HEK293 (cell line): ENCODE measurements around the gene TMPRSS11A.

ENCODE experiments used
- CTCF ChIA-PET: fragments of 350-600 bp; formaldehyde crosslinking; extraction: SDS; loops from one replicate; lab custom pipeline; 2021; ENCODE audit warnings: antibody characterized with exemption; lab: Yijun Ruan, JAX
- POLR2A ChIA-PET: fragments of 300-600 bp; formaldehyde crosslinking; extraction: SDS; loops from one replicate; lab custom pipeline; 2020; ENCODE audit warnings: antibody characterized with exemption, inconsistent platforms; lab: Yijun Ruan, JAX
- H3K27ac ChIP-seq: fragments of 200-500 bp; sonication (Bioruptor generic); 2 replicates; pipeline ENCODE4 v1.5.1; 2014; ENCODE audit warnings: low read depth, low read length, control low read depth, inconsistent platforms; ENCODE audit errors: extremely low read depth
- H3K36me3 ChIP-seq, 2 experiments: fragments of 200-500 bp in 1 of 2; sonication (Bioruptor generic) in 1 of 2; 1 replicate in 1 of 2; 2 replicates in 1 of 2; pipeline ENCODE4 v1.5.1; 2014 to 2017; ENCODE audit warnings: inconsistent platforms in 2 of 2, low read length in 2 of 2; ENCODE audit not compliant: control insufficient read depth in 2 of 2, insufficient read depth in 1 of 2
- H3K4me1 ChIP-seq: fragments of 200-500 bp; sonication (Bioruptor generic); 2 replicates; pipeline ENCODE4 v1.5.1; 2014; ENCODE audit warnings: mild to moderate bottlenecking, low read length, inconsistent platforms; ENCODE audit not compliant: control insufficient read depth, insufficient read depth
- H3K4me3 ChIP-seq: 2 replicates; pipeline ENCODE4 v1.5.1; 2011; ENCODE audit warnings: low read depth, mild to moderate bottlenecking, control low read depth, low read length, moderate library complexity
- H3K9me3 ChIP-seq: fragments of 200-500 bp; sonication (Bioruptor generic); 2 replicates; pipeline ENCODE4 v1.5.1; 2014; ENCODE audit warnings: low read depth, low read length, inconsistent platforms; ENCODE audit not compliant: control insufficient read depth, insufficient read depth
- GLIS2 ChIP-seq: fragments of 450-650 bp; formaldehyde crosslinking; IDR thresholded peaks from 2 replicates; pipeline ENCODE4 v1.5.1; 2016; ENCODE audit warnings: missing biosample characterization, missing genetic modification characterization
- PRDM10 ChIP-seq: fragments of 450-650 bp; formaldehyde crosslinking; IDR thresholded peaks from 2 replicates; pipeline ENCODE4 v1.5.1; 2016; ENCODE audit warnings: missing biosample characterization, missing genetic modification characterization
- SP3 ChIP-seq: fragments of 450-650 bp; formaldehyde crosslinking; IDR thresholded peaks from 2 replicates; pipeline ENCODE4 v1.5.1; 2016; ENCODE audit warnings: missing biosample characterization, missing genetic modification characterization
- ZNF148 ChIP-seq: fragments of 450-650 bp; formaldehyde crosslinking; IDR thresholded peaks from 2 replicates; pipeline ENCODE4 v1.5.0; 2017; ENCODE audit warnings: missing biosample characterization, missing genetic modification characterization, borderline replicate concordance
- ZNF16 ChIP-seq: fragments of 450-650 bp; formaldehyde crosslinking; IDR thresholded peaks from 2 replicates; pipeline ENCODE4 v1.5.1; 2016; ENCODE audit warnings: low read depth, missing biosample characterization, missing genetic modification characterization
- ZNF521 ChIP-seq: fragments of 450-650 bp; formaldehyde crosslinking; IDR thresholded peaks from 2 replicates; pipeline ENCODE4 v1.5.1; 2017; ENCODE audit warnings: missing biosample characterization, mild to moderate bottlenecking, missing genetic modification characterization
- ZNF548 ChIP-seq: fragments of 450-650 bp; formaldehyde crosslinking; IDR thresholded peaks from 2 replicates; pipeline ENCODE4 v1.5.1; 2016; ENCODE audit warnings: missing biosample characterization, missing genetic modification characterization
- ZNF580 ChIP-seq: fragments of 450-650 bp; formaldehyde crosslinking; IDR thresholded peaks from 2 replicates; pipeline ENCODE4 v1.5.1; 2016; ENCODE audit warnings: missing biosample characterization, missing genetic modification characterization
- ZNF701 ChIP-seq: fragments of 450-650 bp; formaldehyde crosslinking; IDR thresholded peaks from 2 replicates; pipeline ENCODE4 v1.5.1; 2016; ENCODE audit warnings: missing biosample characterization, missing genetic modification characterization
- ZNF76 ChIP-seq: fragments of 450-650 bp; formaldehyde crosslinking; IDR thresholded peaks from 2 replicates; pipeline ENCODE4; 2016; ENCODE audit warnings: low read depth, missing biosample characterization, missing genetic modification characterization, borderline replicate concordance
- ZXDB ChIP-seq: fragments of 450-650 bp; formaldehyde crosslinking; IDR thresholded peaks from 2 replicates; pipeline ENCODE4 v1.5.1; 2016; ENCODE audit warnings: missing biosample characterization, missing genetic modification characterization
- TF ChIP-seq, protein P1 (sequence below): IDR thresholded peaks from 2 replicates; pipeline ENCODE4 v1.6.1; 2011; ENCODE audit warnings: mild to moderate bottlenecking, low read depth, low read length, borderline replicate concordance
- TF ChIP-seq, protein P2 (sequence below): fragments of 450-650 bp; formaldehyde crosslinking; IDR thresholded peaks from 2 replicates; pipeline ENCODE4 v1.5.1; 2017; ENCODE audit warnings: missing biosample characterization, missing genetic modification characterization
- TF ChIP-seq, protein P3 (sequence below): fragments of 450-650 bp; formaldehyde crosslinking; IDR thresholded peaks from 2 replicates; pipeline ENCODE4 v1.5.1; 2016; ENCODE audit warnings: missing biosample characterization, missing genetic modification characterization
- TF ChIP-seq, protein P4 (sequence below): fragments of 450-650 bp; IDR thresholded peaks from 2 replicates; pipeline ENCODE4 v1.5.1; 2018; ENCODE audit warnings: missing biosample characterization, missing genetic modification characterization
- TF ChIP-seq, protein P5 (sequence below): fragments of 450-650 bp; formaldehyde crosslinking; IDR thresholded peaks from 2 replicates; pipeline ENCODE4 v1.5.1; 2016; ENCODE audit warnings: missing biosample characterization, missing genetic modification characterization

The TMPRSS11A gene

DNA sequence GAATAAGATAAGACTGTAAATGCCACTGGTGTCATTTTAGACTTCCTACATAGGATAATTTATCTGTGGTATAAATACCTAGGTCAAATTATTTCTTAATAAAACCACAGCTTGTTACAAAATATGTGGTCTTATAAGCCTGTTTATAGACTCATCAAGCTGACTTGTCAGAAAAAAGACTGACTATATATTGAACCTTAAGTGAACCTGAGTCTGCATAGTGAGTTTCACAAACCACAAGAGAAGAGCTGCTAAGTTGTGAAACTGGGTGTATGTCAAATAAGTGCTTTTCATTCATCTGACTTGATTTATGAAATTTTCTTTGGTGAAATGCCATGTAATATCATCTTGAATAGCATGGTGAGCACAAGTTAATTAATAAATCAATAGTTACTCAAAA, 48.4 kb upstream of the TMPRSS11A start (continued):
- TF ChIP-seq ZNF701 (tag by site-specific recombination) = no peak
- TF ChIP-seq ZNF548 (tag by site-specific recombination) = no peak
- TF ChIP-seq GLIS2 = no peak
- TF ChIP-seq, protein P1, sequence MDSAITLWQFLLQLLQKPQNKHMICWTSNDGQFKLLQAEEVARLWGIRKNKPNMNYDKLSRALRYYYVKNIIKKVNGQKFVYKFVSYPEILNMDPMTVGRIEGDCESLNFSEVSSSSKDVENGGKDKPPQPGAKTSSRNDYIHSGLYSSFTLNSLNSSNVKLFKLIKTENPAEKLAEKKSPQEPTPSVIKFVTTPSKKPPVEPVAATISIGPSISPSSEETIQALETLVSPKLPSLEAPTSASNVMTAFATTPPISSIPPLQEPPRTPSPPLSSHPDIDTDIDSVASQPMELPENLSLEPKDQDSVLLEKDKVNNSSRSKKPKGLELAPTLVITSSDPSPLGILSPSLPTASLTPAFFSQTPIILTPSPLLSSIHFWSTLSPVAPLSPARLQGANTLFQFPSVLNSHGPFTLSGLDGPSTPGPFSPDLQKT = no peak
- no peak for TF ChIP-seq ZNF580 (tag by site-specific recombination)

DNA sequence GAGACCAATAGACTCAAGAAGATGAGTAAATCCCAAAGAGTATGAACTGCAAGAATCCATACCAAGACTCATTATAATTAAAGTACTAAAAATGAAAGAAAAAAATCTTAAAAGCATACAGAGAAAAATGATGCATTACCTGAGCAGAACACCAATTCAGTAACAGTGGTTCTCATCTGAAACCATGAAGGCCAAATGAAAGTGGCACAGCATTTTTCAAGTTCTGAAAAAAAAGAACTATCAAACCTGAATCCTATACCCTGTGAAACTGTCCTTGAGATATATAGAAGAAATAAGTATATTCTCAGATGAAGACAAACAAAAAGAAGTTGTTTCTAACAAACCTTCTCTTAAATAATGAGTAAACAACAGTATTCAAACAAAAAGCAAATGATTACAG, 39.6 kb upstream of the TMPRSS11A start:
- Histone ChIP-seq H3K9me3 (no peaks in the 10 kb centered on the region), H3K27ac (no peak overlapping the region), H3K4me1 (no peaks in the 10 kb centered on the region), H3K4me3 (no peak overlapping the region), H3K36me3 (no peaks in the 10 kb centered on the region)
- ChIA-PET CTCF (no interaction called here), POLR2A (no interaction called here)
- TF ChIP-seq, protein P2, sequence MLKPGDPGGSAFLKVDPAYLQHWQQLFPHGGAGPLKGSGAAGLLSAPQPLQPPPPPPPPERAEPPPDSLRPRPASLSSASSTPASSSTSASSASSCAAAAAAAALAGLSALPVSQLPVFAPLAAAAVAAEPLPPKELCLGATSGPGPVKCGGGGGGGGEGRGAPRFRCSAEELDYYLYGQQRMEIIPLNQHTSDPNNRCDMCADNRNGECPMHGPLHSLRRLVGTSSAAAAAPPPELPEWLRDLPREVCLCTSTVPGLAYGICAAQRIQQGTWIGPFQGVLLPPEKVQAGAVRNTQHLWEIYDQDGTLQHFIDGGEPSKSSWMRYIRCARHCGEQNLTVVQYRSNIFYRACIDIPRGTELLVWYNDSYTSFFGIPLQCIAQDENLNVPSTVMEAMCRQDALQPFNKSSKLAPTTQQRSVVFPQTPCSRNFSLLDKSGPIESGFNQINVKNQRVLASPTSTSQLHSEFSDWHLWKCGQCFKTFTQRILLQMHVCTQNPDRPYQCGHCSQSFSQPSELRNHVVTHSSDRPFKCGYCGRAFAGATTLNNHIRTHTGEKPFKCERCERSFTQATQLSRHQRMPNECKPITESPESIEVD (tag by site-specific recombination) = no peak
- TF ChIP-seq PRDM10 (tag by site-specific recombination) (no peak), ZNF580 (tag by site-specific recombination) (no peak), ZXDB (tag by site-specific recombination) (no peak), SP3 (no peak), ZNF521 (tag by site-specific recombination) (no peak), ZNF16 (no peak), ZNF701 (tag by site-specific recombination) (no peak), ZNF76 (tag by site-specific recombination) (no peak), ZNF148 (no peak)
- TF ChIP-seq, protein P3, sequence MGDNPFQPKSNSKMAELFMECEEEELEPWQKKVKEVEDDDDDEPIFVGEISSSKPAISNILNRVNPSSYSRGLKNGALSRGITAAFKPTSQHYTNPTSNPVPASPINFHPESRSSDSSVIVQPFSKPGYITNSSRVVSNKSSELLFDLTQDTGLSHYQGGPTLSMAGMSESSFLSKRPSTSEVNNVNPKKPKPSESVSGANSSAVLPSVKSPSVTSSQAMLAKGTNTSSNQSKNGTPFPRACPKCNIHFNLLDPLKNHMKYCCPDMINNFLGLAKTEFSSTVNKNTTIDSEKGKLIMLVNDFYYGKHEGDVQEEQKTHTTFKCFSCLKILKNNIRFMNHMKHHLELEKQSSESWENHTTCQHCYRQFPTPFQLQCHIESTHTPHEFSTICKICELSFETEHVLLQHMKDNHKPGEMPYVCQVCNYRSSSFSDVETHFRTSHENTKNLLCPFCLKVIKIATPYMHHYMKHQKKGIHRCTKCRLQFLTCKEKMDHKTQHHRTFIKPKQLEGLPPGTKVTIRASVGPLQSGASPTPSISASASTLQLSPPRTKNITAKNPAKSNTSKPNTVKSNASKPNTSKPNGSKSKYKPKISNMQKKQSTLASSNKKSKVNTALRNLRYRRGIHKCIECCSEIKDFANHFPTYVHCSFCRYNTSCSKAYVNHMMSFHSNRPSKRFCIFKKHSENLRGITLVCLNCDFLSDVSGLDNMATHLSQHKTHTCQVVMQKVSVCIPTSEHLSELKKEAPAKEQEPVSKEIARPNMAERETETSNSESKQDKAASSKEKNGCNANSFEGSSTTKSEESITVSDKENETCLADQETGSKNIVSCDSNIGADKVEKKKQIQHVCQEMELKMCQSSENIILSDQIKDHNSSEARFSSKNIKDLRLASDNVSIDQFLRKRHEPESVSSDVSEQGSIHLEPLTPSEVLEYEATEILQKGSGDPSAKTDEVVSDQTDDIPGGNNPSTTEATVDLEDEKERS (tag by site-specific recombination) = no peak
- TF ChIP-seq, protein P4, sequence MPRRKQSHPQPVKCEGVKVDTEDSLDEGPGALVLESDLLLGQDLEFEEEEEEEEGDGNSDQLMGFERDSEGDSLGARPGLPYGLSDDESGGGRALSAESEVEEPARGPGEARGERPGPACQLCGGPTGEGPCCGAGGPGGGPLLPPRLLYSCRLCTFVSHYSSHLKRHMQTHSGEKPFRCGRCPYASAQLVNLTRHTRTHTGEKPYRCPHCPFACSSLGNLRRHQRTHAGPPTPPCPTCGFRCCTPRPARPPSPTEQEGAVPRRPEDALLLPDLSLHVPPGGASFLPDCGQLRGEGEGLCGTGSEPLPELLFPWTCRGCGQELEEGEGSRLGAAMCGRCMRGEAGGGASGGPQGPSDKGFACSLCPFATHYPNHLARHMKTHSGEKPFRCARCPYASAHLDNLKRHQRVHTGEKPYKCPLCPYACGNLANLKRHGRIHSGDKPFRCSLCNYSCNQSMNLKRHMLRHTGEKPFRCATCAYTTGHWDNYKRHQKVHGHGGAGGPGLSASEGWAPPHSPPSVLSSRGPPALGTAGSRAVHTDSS (tag by site-specific recombination) = no peak
- TF ChIP-seq, protein P5, sequence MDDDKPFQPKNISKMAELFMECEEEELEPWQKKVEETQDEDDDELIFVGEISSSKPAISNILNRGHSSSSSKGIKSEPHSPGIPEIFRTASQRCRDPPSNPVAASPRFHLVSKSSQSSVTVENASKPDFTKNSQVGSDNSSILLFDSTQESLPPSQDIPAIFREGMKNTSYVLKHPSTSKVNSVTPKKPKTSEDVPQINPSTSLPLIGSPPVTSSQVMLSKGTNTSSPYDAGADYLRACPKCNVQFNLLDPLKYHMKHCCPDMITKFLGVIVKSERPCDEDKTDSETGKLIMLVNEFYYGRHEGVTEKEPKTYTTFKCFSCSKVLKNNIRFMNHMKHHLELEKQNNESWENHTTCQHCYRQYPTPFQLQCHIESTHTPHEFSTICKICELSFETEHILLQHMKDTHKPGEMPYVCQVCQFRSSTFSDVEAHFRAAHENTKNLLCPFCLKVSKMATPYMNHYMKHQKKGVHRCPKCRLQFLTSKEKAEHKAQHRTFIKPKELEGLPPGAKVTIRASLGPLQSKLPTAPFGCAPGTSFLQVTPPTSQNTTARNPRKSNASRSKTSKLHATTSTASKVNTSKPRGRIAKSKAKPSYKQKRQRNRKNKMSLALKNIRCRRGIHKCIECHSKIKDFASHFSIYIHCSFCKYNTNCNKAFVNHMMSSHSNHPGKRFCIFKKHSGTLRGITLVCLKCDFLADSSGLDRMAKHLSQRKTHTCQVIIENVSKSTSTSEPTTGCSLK (tag by site-specific recombination) = no peak
